PC-9 (cell line): ENCODE results near the gene MLXIP. TPM values are rescaled to one million over a fixed set of nuclear protein-coding genes. Genes with fewer than 3 reads are reported as not detected.

ENCODE experiments used
- BruUV-seq: library from RNA; stranded (reverse); fragments of 400-500 nt; replicated peaks from 2 replicates; lab custom pipeline; 2021; lab: Mats Ljungman, UMichigan
- CTCF ChIA-PET: fragments of 300-600 bp; sonication (Branson Sonifier 250); formaldehyde crosslinking; loops from one replicate; lab custom pipeline; 2022; ENCODE audit warnings: antibody characterized with exemption; lab: Charles Lee
- POLR2A ChIA-PET: fragments of 300-600 bp; sonication (Branson Sonifier 250); formaldehyde crosslinking; loops from one replicate; lab custom pipeline; 2022; ENCODE audit warnings: antibody characterized with exemption; ENCODE audit not compliant: unreplicated experiment; lab: Charles Lee
- DNase-seq, 2 experiments: peaks; one replicate each; pipeline versions ENCODE4 v3.0.0 to v3.0.0-alpha.2; 2015 to 2022; ENCODE audit warnings: mixed read lengths in 1 of 2
- H2AFZ ChIP-seq: fragments of 200-600 bp; sonication (generic); 2 replicates; pipeline ENCODE4 v1.8.1; 2017; ENCODE audit warnings: antibody characterized with exemption
- H3F3A ChIP-seq: fragments of 200-600 bp; sonication (generic); 2 replicates; pipeline ENCODE4 v1.8.1; 2017; ENCODE audit warnings: antibody characterized with exemption, mild to moderate bottlenecking, low read depth; ENCODE audit not compliant: insufficient read depth
- H3K27ac ChIP-seq: fragments of 200-600 bp; sonication (generic); 2 replicates; pipeline ENCODE4 v1.6.1; 2016; ENCODE audit warnings: mixed run types
- H3K27me3 ChIP-seq: fragments of 200-600 bp; sonication (generic); 2 replicates; pipeline ENCODE4 v1.6.1; 2016; ENCODE audit warnings: low read depth, mixed run types; ENCODE audit not compliant: insufficient read depth
- H3K36me3 ChIP-seq: fragments of 200-600 bp; sonication (generic); 2 replicates; pipeline ENCODE4 v1.6.1; 2016; ENCODE audit warnings: low read depth, mixed run types
- H3K4me1 ChIP-seq: fragments of 200-600 bp; sonication (generic); replicated peaks from 2 replicates; pipeline ENCODE4 v1.6.1; 2016; ENCODE audit warnings: mixed run types; ENCODE audit not compliant: insufficient read depth
- H3K4me2 ChIP-seq: fragments of 200-600 bp; sonication (generic); 2 replicates; pipeline ENCODE4 v1.6.1; 2017; ENCODE audit warnings: mixed run types
- H3K4me3 ChIP-seq: fragments of 200-600 bp; sonication (generic); 2 replicates; pipeline ENCODE4 v1.6.1; 2016; ENCODE audit warnings: mixed run types
- H3K79me2 ChIP-seq: fragments of 200-600 bp; sonication (generic); 2 replicates; pipeline ENCODE4 v1.6.1; 2017; ENCODE audit warnings: low read depth, mixed run types
- H3K9me2 ChIP-seq: fragments of 200-600 bp; sonication (generic); 2 replicates; pipeline ENCODE4 v1.8.1; 2017; ENCODE audit warnings: mild to moderate bottlenecking; ENCODE audit not compliant: insufficient read depth
- H3K9me3 ChIP-seq: fragments of 200-600 bp; sonication (generic); 2 replicates; pipeline ENCODE4 v1.8.1; 2016; ENCODE audit warnings: low read depth; ENCODE audit not compliant: insufficient read depth
- H4K20me1 ChIP-seq: fragments of 200-600 bp; sonication (generic); 2 replicates; pipeline ENCODE4 v1.8.1; 2017; ENCODE audit not compliant: insufficient read depth
- EZH2 ChIP-seq: fragments of 200-600 bp; sonication (generic); IDR thresholded peaks from 2 replicates; pipeline ENCODE4 v1.8.0; 2017; ENCODE audit warnings: antibody characterized with exemption, low read depth
- intact Hi-C: fragments of 100-400 bp; cut with micrococcal nuclease; formaldehyde crosslinking; loops from one replicate; pipeline ENCODE4 v1.10.0; 2022; ENCODE audit not compliant: unreplicated experiment
- total RNA-seq: library from RNA; stranded (reverse); gene quantifications from 2 replicates; pipeline ENCODE4 v1.2.3, GENCODE V29; 2021
- TF ChIP-seq, protein P1 (sequence below): fragments of 200-600 bp; sonication (generic); conservative IDR thresholded peaks from 2 replicates; pipeline ENCODE4 v1.6.1; 2017; ENCODE audit warnings: mixed run types, antibody characterized with exemption, mild to moderate bottlenecking, moderate library complexity

MLXIP gene
- total RNA-seq, 1 experiment from 2014 or later = 83.3 TPM

GRCh38 chr12:122079033-122079531 lies 526 bp downstream of the MLXIP start:
- Histone ChIP-seq H4K20me1 (peaks cover 20% of the 10 kb centered on the region), H3K36me3 (no peaks in the 10 kb centered on the region), H2AFZ (peak overlapping the region; percentile 71; the same call in 1 of the 2 replicates), H3K4me3 (peak overlapping the region; percentile 73), H3K9me3 (no peaks in the 10 kb centered on the region), H3K27ac (no peak overlapping the region), H3K9me2 (no peaks in the 10 kb centered on the region), H3K27me3 (no peaks in the 10 kb centered on the region), H3F3A (peaks cover 33% of the 10 kb centered on the region), H3K4me1 (peaks cover 32% of the 10 kb centered on the region), H3K4me2 (peak overlapping the region; percentile 94), H3K79me2 (peaks cover 49% of the 10 kb centered on the region)
- DNase-seq = peak in 1 of 2 experiments; percentile 55
- TF ChIP-seq, protein P1, sequence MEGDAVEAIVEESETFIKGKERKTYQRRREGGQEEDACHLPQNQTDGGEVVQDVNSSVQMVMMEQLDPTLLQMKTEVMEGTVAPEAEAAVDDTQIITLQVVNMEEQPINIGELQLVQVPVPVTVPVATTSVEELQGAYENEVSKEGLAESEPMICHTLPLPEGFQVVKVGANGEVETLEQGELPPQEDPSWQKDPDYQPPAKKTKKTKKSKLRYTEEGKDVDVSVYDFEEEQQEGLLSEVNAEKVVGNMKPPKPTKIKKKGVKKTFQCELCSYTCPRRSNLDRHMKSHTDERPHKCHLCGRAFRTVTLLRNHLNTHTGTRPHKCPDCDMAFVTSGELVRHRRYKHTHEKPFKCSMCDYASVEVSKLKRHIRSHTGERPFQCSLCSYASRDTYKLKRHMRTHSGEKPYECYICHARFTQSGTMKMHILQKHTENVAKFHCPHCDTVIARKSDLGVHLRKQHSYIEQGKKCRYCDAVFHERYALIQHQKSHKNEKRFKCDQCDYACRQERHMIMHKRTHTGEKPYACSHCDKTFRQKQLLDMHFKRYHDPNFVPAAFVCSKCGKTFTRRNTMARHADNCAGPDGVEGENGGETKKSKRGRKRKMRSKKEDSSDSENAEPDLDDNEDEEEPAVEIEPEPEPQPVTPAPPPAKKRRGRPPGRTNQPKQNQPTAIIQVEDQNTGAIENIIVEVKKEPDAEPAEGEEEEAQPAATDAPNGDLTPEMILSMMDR = no peak
- no peak for TF ChIP-seq EZH2
- ChIA-PET POLR2A (interaction anchor here (0.6 kb wide), 1 partner anchor 147 kb away, joined by 6 read pairs; no protein-coding TSS in a partner anchor), CTCF (interaction anchor here (1.2 kb wide), 1 partner anchor 51 kb away, joined by 5 read pairs; no protein-coding TSS in a partner anchor)
- no TSS peak for BruUV-seq
- intact Hi-C loops = no loop called here

DNA sequence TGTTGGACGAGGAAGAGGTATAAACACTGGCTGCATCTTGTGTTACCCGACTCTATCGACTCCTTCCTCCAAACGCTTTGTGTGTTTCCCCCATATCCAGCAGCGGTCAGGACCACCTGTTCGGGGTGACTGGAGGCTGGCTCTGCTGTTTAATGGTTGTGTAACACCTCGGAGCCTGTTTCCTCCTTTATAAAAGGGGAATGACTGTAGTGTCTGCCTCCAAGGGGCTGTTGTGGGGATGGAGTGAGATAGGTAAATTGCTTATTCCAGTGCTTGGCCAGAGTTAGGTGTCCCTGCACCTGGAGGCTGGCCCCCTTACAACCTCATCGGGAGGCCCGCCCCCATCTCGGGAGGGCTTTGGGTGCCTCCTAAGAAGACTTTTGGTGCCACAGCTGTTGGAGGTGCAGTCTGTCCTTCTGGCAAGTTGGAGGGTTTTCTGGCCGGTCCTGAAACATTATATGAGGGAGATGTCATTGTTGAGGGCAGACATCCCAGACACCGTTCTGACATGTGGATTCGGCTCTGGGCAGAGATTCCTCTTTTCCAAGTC lies 1.1 kb downstream of the MLXIP start:
- CTCF ChIA-PET = interaction anchor here (1.2 kb wide), 1 partner anchor 51 kb away, joined by 5 read pairs; no protein-coding TSS in a partner anchor
- TF ChIP-seq, protein P1 = no peak
- TF ChIP-seq EZH2 = no peak
- no peaks in the 10 kb centered on the region for H3K9me3 ChIP-seq

DNA sequence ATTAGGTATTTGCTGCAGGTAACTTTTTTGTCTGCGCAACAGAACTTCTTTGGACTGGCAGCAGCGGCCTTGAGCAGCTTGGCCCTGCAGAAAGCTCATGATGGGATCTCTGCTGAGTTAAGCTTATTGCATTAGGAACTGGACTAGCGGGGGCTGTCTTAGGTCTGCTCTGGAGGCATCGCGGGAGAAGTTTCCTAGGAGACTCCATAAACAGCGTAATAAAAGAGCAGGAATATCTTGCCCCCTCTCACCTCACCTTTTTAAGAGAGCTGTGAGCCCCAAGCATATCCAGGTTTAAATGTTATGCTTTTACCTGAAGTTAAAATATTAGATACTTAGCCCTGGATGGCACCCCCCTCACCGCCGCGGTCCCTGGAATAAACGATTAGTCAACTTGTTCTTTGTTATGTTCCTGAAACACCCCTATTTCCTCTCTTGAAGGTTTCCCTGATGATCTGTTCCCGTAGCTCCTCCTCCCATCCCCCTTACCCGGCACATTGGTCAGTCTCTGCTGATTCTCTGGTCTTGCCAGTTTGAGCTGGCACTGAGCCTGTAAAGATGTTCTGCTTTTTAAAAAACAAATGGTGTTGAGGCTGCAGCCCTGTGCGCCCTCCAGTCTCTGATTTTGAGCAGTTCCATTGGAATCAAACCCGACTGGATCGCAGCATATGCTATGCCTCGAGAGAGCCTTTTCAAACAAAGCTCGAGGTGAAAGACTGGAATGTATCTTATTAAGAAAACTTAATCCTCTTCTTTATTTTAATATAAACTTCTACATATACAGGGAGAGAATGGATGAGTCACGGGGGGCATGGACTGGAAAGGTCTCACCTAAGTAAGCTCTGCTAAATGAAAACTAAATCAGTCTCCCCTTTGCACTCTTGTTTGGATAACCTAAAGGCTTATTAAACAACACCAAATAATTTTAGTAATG lies 1.9 kb downstream of the MLXIP start:
- POLR2A ChIA-PET = interaction anchor here (0.6 to 0.8 kb wide), 2 partner anchors 17 kb away, joined by 3 to 6 read pairs; no protein-coding TSS in a partner anchor
- Histone ChIP-seq H3K4me2 (peak overlapping the region; percentile 94), H3K9me2 (no peaks in the 10 kb centered on the region), H3F3A (peaks cover 33% of the 10 kb centered on the region), H2AFZ (no peak overlapping the region), H3K27me3 (no peaks in the 10 kb centered on the region), H3K4me3 (peak overlapping the region; percentile 73), H3K27ac (peak overlapping the region; percentile 84), H3K9me3 (no peaks in the 10 kb centered on the region), H3K36me3 (peaks cover 5% of the 10 kb centered on the region; the same call in 1 of the 2 replicates), H3K4me1 (peaks cover 32% of the 10 kb centered on the region), H3K79me2 (peaks cover 60% of the 10 kb centered on the region), H4K20me1 (peaks cover 20% of the 10 kb centered on the region)
- DNase-seq = peak; percentile 78 to 82
- CTCF ChIA-PET = interaction anchor here (1.2 to 1.7 kb wide), 3 partner anchors 17 to 42 kb away, joined by 3 to 8 read pairs (median 7); no protein-coding TSS in a partner anchor
- intact Hi-C loops = loop anchor here (1.0 to 2.0 kb wide), 3 partner anchors 16 to 43 kb away; no protein-coding TSS in a partner anchor
- BruUV-seq = no TSS peak
- no peak for TF ChIP-seq EZH2
- TF ChIP-seq, protein P1 = no peak

More for the DNA sequence above, 1.1 kb downstream of the MLXIP start:
- Histone ChIP-seq H3K9me2 (no peaks in the 10 kb centered on the region), H3K36me3 (no peaks in the 10 kb centered on the region), H4K20me1 (peaks cover 20% of the 10 kb centered on the region), H3F3A (peaks cover 33% of the 10 kb centered on the region), H3K27ac (peak overlapping the region; percentile 84), H3K4me3 (peak overlapping the region; percentile 73), H3K27me3 (no peaks in the 10 kb centered on the region), H3K4me2 (peak overlapping the region; percentile 94), H3K4me1 (peaks cover 32% of the 10 kb centered on the region), H3K79me2 (peaks cover 53% of the 10 kb centered on the region), H2AFZ (peak overlapping the region; percentile 71; the same call in 1 of the 2 replicates)
- DNase-seq = no peak
- intact Hi-C loops = loop anchor here (1.0 to 2.0 kb wide), 3 partner anchors 15 to 44 kb away; no protein-coding TSS in a partner anchor
- TSS peak; percentile 27 for BruUV-seq
- POLR2A ChIA-PET = no interaction called here
